Measurements from ENCODE around the gene AP1S1. TPM values are rescaled to one million over a fixed set of nuclear protein-coding genes. Genes with fewer than 3 reads are reported as not detected.
"Not testable (repeated sequence)": the region's sequence is repeated elsewhere in the genome, so short reads cannot be mapped to it uniquely, and the experiment has no call there.

Gene AP1S1
- total RNA-seq, 1 donor from 2014 or later, result 50.4 TPM

- H3K4me1 Mint-ChIP-seq (ENCODE audit: low read depth, unreplicated experiment), result peaks cover 8% of the 10 kb centered on the region
Measured at GRCh38 chr7:101120315-101120714, 34.0 kb upstream of the AP1S1 start.

GRCh38 chr7:101121631-101121990 lies 32.7 kb upstream of the AP1S1 start:
- not testable (repeated sequence) for H3K27me3 Mint-ChIP-seq (ENCODE audit: unreplicated experiment); H3K27ac Mint-ChIP-seq (ENCODE audit: unreplicated experiment); H3K9me3 Mint-ChIP-seq (ENCODE audit: unreplicated experiment); H3K4me1 Mint-ChIP-seq (ENCODE audit: low read depth, unreplicated experiment); H3K36me3 Mint-ChIP-seq (ENCODE audit: unreplicated experiment); H3K4me3 Mint-ChIP-seq (ENCODE audit: unreplicated experiment); DNase-seq

More at GRCh38 chr7:101120315-101120714, 34.0 kb upstream of the AP1S1 start:
- no peak overlapping the region for H3K4me3 Mint-ChIP-seq (ENCODE audit: unreplicated experiment)
- H3K27ac Mint-ChIP-seq (ENCODE audit: unreplicated experiment), result no peak overlapping the region
- peaks cover 2% of the 10 kb centered on the region for H3K9me3 Mint-ChIP-seq (ENCODE audit: unreplicated experiment)
- H3K36me3 Mint-ChIP-seq (ENCODE audit: unreplicated experiment), result no peaks in the 10 kb centered on the region
- H3K27me3 Mint-ChIP-seq (ENCODE audit: unreplicated experiment), result peaks cover 2% of the 10 kb centered on the region
- no peak for TF ChIP-seq CTCF (IDR thresholded peaks at IDR 0.05; ENCODE audit: partially characterized antibody, unreplicated experiment)
- DNase-seq, result no peak

DNA sequence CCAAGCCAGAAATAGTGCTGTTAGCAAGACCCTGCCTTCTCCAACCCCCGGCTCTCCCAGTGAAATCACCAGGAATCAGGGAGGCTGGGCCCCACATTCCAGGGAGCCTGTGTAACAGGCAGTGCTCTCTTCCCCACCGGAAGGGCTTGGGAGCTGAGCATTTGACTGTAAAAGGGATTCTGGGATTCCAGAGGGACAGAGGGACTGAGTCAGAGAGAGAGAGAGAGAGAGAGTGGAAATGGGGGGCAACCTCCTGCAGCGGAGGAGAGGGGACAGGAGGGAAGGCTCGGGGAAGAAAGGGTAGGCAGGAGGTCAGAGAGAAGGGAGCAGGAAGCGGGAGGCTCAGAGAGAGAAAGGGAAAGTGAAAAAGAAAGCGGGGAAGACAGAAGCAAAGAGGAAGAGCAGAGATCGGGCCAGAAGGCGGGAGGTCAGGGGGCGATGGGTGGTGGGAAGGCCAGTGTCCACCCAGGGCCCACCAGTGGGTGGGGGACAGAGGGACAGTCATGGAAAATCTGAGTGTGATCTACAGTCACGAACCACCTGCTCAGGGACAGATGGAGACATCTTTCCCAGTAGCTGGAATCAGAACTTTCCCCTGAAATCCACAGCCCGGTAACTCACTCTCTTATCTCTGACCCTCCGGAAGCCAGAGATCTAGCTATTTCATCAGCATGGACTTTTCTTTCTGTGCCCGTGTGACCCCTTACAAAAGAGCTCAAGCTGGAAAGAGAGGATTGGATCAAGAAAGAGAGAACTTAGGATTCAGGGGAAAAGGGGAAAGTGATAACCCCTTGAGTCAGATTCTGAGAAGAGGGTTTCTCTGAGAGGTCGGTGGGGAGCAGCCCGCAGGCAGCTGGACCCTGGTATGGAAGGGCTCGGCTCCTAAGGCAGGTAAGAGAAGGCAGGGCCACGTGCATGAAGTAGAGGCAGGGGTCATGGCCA lies 32.0 kb upstream of the AP1S1 start:
- TF ChIP-seq CTCF (IDR thresholded peaks at IDR 0.05; ENCODE audit: partially characterized antibody, unreplicated experiment), result no peak
- Mint-ChIP-seq H3K9me3 (ENCODE audit: unreplicated experiment) (peaks cover 2% of the 10 kb centered on the region), H3K27me3 (ENCODE audit: unreplicated experiment) (peaks cover 5% of the 10 kb centered on the region), H3K4me3 (ENCODE audit: unreplicated experiment) (no peak overlapping the region), H3K36me3 (ENCODE audit: unreplicated experiment) (no peaks in the 10 kb centered on the region), H3K4me1 (ENCODE audit: low read depth, unreplicated experiment) (peaks cover 8% of the 10 kb centered on the region), H3K27ac (ENCODE audit: unreplicated experiment) (no peak overlapping the region)
- no peak for DNase-seq

GRCh38 chr7:101122933-101123702 lies 31.2 kb upstream of the AP1S1 start:
- H3K4me3 Mint-ChIP-seq (ENCODE audit: unreplicated experiment), result no peak overlapping the region
- no peak for TF ChIP-seq CTCF (IDR thresholded peaks at IDR 0.05; ENCODE audit: partially characterized antibody, unreplicated experiment)
- no peak for DNase-seq
- peaks cover 2% of the 10 kb centered on the region for H3K9me3 Mint-ChIP-seq (ENCODE audit: unreplicated experiment)
- peaks cover 8% of the 10 kb centered on the region for H3K4me1 Mint-ChIP-seq (ENCODE audit: low read depth, unreplicated experiment)
- H3K27me3 Mint-ChIP-seq (ENCODE audit: unreplicated experiment), result peaks cover 6% of the 10 kb centered on the region
- no peaks in the 10 kb centered on the region for H3K36me3 Mint-ChIP-seq (ENCODE audit: unreplicated experiment)
- H3K27ac Mint-ChIP-seq (ENCODE audit: unreplicated experiment), result no peak overlapping the region

DNA sequence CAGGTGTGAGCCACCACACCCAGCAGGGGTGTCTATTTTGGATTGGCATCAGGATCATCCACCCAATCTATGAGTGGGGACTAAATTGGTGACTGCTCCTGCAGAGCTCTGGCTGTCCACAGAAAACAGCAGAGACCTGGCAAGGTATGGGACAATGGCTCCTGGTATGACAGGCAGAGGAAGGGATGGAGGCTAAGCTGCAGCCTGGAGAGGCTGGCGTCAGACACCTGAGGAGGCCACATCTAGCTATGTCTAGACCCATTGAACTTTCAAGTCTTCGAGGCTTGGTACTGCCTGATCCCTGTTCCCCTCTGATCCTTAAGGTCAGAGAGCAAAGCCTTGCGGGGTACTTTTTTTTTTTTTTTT lies 30.6 kb upstream of the AP1S1 start:
- H3K36me3 Mint-ChIP-seq (ENCODE audit: unreplicated experiment), result no peaks in the 10 kb centered on the region
- peaks cover 2% of the 10 kb centered on the region for H3K9me3 Mint-ChIP-seq (ENCODE audit: unreplicated experiment)
- H3K27me3 Mint-ChIP-seq (ENCODE audit: unreplicated experiment), result peaks cover 6% of the 10 kb centered on the region
- TF ChIP-seq CTCF (IDR thresholded peaks at IDR 0.05; ENCODE audit: partially characterized antibody, unreplicated experiment), result no peak
- no peak overlapping the region for H3K4me3 Mint-ChIP-seq (ENCODE audit: unreplicated experiment)
- no peak for DNase-seq
- peaks cover 8% of the 10 kb centered on the region for H3K4me1 Mint-ChIP-seq (ENCODE audit: low read depth, unreplicated experiment)
- H3K27ac Mint-ChIP-seq (ENCODE audit: unreplicated experiment), result no peak overlapping the region
